ENCODE measurements around the gene SPEG. TPM values are rescaled to one million over a fixed set of nuclear protein-coding genes. Genes with fewer than 3 reads are reported as not detected.

SPEG gene
- total RNA-seq, 3 donors from 2014 or later: 0.74 to 2.1 (median 0.79) TPM

- Mint-ChIP-seq H3K4me3 (no peak overlapping the region), H3K4me1 (ENCODE audit: low read depth) (no peaks in the 10 kb centered on the region), H3K36me3 (ENCODE audit: insufficient read depth) (no peaks in the 10 kb centered on the region), H3K9me3 (no peaks in the 10 kb centered on the region), H3K27me3 (ENCODE audit: low read depth) (peaks cover 18% of the 10 kb centered on the region)
- ATAC-seq: no peak
- DNase-seq: no peak
Measured at GRCh38 chr2:219425238-219426067, 9.2 kb upstream of the SPEG start.

DNA sequence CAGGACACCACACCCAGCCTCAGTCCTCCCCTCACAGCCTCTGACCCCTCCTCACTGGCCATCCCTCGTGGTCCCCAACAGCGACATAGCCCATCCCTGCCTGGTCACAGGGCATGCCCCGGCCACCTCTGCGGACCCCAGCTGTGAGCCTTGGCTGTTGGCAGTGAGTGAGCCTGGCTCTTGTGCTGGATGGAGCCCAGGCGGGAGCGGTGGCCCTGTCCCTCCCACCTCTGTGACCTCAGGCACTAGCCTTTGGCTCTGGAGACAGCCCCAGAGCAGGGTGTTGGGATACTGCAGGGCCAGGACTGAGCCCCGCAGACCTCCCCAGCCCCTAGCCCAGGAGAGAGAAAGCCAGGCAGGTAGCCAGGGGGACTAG, 8.6 kb upstream of the SPEG start:
- no peak for DNase-seq
- H3K4me3 Mint-ChIP-seq: no peak overlapping the region
- no peaks in the 10 kb centered on the region for H3K36me3 Mint-ChIP-seq (ENCODE audit: insufficient read depth)
- peaks cover 12% of the 10 kb centered on the region for H3K27me3 Mint-ChIP-seq (ENCODE audit: low read depth)
- H3K4me1 Mint-ChIP-seq (ENCODE audit: low read depth): no peaks in the 10 kb centered on the region
- no peaks in the 10 kb centered on the region for H3K9me3 Mint-ChIP-seq
- no peak for ATAC-seq

- DNase-seq: no peak
- no peak overlapping the region for H3K4me3 Mint-ChIP-seq
Measured at GRCh38 chr2:219426534-219427136, 8.0 kb upstream of the SPEG start.

GRCh38 chr2:219428469-219428868, 6.2 kb upstream of the SPEG start:
- no peak for ATAC-seq
- no peaks in the 10 kb centered on the region for H3K9me3 Mint-ChIP-seq

More at GRCh38 chr2:219426534-219427136, 8.0 kb upstream of the SPEG start:
- Mint-ChIP-seq H3K27me3 (ENCODE audit: low read depth) (peaks cover 9% of the 10 kb centered on the region), H3K36me3 (ENCODE audit: insufficient read depth) (no peaks in the 10 kb centered on the region), H3K9me3 (no peaks in the 10 kb centered on the region), H3K4me1 (ENCODE audit: low read depth) (no peaks in the 10 kb centered on the region)
- no peak for ATAC-seq

DNA sequence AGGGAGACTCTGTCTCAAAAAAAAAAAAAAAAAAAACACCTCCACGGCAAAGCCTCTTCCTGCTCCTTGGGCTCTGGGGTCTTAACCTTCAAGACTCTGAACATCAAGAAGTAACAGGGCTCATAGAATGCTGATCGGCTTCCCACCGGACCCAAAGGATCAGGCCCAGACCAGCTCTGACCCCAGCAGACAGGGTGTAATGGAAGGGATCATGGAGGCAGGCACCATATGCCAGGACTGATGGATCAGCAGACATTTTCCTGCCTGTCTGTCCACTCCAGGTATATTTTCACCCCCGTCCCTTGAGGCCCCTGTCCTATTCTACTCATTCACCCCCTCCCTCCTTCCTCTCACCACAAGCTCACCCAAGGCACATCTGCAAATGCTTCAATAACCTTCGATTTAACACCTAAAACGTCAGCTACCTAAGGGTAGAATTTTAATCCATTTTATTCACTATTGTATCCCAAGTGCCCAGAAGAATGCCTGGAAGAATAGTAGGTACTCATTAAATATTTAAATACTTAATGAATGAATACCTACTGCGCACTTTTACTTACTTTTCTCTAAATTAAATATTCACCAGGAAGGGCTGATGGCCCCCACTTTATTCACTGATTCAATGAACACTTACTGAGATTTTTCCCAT, 4.6 kb upstream of the SPEG start:
- H3K27me3 Mint-ChIP-seq (ENCODE audit: low read depth): peaks cover 14% of the 10 kb centered on the region
- H3K4me3 Mint-ChIP-seq: no peak overlapping the region
- DNase-seq (no peak), ATAC-seq (no peak)
- no peaks in the 10 kb centered on the region for H3K36me3 Mint-ChIP-seq (ENCODE audit: insufficient read depth)
- H3K9me3 Mint-ChIP-seq: no peaks in the 10 kb centered on the region
- H3K4me1 Mint-ChIP-seq (ENCODE audit: low read depth): no peaks in the 10 kb centered on the region

More at GRCh38 chr2:219428469-219428868, 6.2 kb upstream of the SPEG start:
- no peaks in the 10 kb centered on the region for H3K36me3 Mint-ChIP-seq (ENCODE audit: insufficient read depth)
- H3K4me3 Mint-ChIP-seq: no peak overlapping the region
- H3K27me3 Mint-ChIP-seq (ENCODE audit: low read depth): peaks cover 10% of the 10 kb centered on the region
- H3K4me1 Mint-ChIP-seq (ENCODE audit: low read depth): no peaks in the 10 kb centered on the region
- no peak for DNase-seq

DNA sequence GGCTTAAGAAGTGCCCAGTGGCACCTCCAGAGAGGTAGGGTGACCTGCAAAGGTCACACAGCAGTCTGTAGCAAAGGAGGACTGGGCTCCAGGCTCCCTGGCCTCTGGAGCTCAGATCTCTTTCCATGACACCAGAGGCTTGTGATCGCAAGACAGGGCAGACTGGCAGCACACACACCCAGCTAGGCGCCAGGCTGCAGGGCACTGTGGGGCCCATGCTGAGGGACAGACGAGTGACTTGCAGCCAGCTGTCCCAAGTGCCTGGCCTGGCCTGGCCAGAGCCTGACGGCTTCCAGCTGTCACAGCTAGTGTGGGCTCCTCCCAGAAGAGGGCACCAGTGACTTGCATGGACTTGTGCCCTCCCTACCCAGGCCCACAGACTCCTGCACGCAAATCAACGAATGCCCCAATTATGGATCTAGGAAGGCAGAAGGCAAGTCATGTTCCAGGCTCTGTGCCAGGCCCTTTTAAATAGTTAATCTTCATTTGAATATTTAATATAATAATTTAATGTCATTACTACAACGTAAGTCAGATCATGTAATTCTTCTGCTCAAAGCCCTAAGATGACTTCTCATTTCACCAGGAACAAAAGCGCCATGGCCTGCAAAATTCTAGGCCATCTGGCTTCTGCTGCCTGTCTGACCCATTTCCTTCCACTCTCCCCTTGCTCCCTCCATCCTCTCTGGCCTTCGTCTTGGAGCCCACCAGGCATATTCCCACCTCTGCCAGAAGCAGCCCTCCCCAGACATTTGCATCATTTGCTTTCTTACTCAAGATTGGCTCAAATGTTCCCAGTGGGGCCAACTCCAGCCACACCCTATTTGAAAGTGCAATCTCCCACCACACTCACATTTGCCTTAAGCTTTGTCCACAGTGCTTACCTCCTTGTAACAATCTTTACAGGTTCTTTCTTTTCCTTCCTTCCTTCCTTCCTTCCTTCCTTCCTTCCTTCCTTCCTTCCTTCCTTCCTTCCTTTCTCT, 3.7 kb upstream of the SPEG start:
- no peaks in the 10 kb centered on the region for H3K4me1 Mint-ChIP-seq (ENCODE audit: low read depth)
- H3K9me3 Mint-ChIP-seq: no peaks in the 10 kb centered on the region
- peaks cover 21% of the 10 kb centered on the region for H3K27me3 Mint-ChIP-seq (ENCODE audit: low read depth)

GRCh38 chr2:219433666-219434467, 776 bp upstream of the SPEG start:
- H3K9me3 Mint-ChIP-seq: no peaks in the 10 kb centered on the region
- peak in 1 of 2 donors; percentile 49 for ATAC-seq
- no peaks in the 10 kb centered on the region for H3K36me3 Mint-ChIP-seq (ENCODE audit: insufficient read depth)
- H3K4me3 Mint-ChIP-seq: peak overlapping the region; percentile 24
- H3K27me3 Mint-ChIP-seq (ENCODE audit: low read depth): peaks cover 24% of the 10 kb centered on the region
- no peak for DNase-seq
- no peaks in the 10 kb centered on the region for H3K4me1 Mint-ChIP-seq (ENCODE audit: low read depth)

More for the DNA sequence above, 3.7 kb upstream of the SPEG start:
- Mint-ChIP-seq H3K36me3 (ENCODE audit: insufficient read depth) (no peaks in the 10 kb centered on the region), H3K4me3 (no peak overlapping the region)
- no peak for DNase-seq
- ATAC-seq: no peak

DNA sequence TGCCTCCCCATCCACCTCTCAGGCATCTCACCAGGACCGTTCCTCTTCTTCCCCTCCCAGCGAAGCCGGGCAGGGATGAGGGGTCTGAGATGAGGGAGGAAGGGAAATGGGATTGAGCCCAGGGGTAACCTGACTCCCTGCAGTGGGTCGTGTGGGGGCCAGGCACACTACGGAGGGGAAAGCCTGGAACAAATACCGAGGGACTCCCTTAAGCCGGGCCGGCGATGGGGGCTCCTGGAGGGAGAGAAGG, 250 bp upstream of the SPEG start:
- Mint-ChIP-seq H3K36me3 (ENCODE audit: insufficient read depth) (no peaks in the 10 kb centered on the region), H3K27me3 (ENCODE audit: low read depth) (peaks cover 24% of the 10 kb centered on the region), H3K4me3 (peak overlapping the region; percentile 24), H3K4me1 (ENCODE audit: low read depth) (no peaks in the 10 kb centered on the region), H3K9me3 (no peaks in the 10 kb centered on the region)
- ATAC-seq (no peak), DNase-seq (no peak)

DNA sequence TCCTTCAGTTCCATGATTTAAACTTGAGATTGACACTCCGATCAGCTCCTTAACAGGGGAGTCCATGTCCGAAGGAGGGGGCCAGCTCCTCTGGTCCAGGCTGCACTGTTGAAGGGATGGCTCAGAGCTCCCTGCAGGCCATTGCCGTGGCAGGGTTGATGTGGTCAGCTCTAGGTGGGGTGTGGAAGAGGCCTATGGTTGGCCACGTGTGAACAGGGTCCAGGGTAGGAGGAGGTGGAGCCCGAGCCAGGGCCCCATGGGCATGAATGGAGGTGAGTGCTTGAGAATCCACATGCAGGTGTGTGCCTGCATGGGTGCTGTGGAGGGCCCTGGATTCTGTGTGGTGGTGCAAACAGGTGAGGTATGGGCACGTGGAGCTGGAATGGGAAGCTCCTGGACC, 1.1 kb downstream of the SPEG start:
- Mint-ChIP-seq H3K4me3 (no peak overlapping the region), H3K36me3 (ENCODE audit: insufficient read depth) (no peaks in the 10 kb centered on the region), H3K9me3 (no peaks in the 10 kb centered on the region), H3K4me1 (ENCODE audit: low read depth) (peaks cover under 1% of the 10 kb centered on the region), H3K27me3 (ENCODE audit: low read depth) (peaks cover 31% of the 10 kb centered on the region)
- no peak for ATAC-seq
- no peak for DNase-seq

GRCh38 chr2:219436491-219436890, 1.8 kb downstream of the SPEG start:
- Mint-ChIP-seq H3K4me1 (ENCODE audit: low read depth) (peaks cover 7% of the 10 kb centered on the region), H3K36me3 (ENCODE audit: insufficient read depth) (no peaks in the 10 kb centered on the region), H3K4me3 (no peak overlapping the region), H3K9me3 (no peaks in the 10 kb centered on the region), H3K27me3 (ENCODE audit: low read depth) (peaks cover 38% of the 10 kb centered on the region)
- ATAC-seq: no peak
- DNase-seq: no peak

DNA sequence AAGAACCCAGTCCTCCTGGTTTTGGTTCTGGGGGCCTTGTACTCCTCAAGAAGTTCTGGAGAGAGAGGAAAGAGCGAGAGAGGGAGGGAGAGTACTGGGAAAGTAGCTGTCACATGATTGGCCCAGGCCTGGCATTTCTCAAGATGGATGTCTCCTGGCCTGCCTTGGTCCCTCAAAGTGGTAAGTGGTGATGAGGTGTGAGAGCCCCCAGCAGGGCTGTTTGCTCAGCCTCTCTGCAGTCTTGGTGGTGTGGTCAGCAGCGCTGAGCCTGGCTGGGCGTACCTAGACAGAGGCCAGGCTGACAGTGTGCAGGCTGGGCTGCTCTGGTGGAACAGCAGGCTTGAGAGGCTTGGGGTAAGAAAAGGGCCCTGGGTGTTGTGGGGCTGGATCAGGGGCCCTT, 2.5 kb downstream of the SPEG start:
- Mint-ChIP-seq H3K4me3 (no peak overlapping the region), H3K4me1 (ENCODE audit: low read depth) (peaks cover 8% of the 10 kb centered on the region), H3K9me3 (no peaks in the 10 kb centered on the region), H3K27me3 (ENCODE audit: low read depth) (peaks cover 38% of the 10 kb centered on the region), H3K36me3 (ENCODE audit: insufficient read depth) (no peaks in the 10 kb centered on the region)
- ATAC-seq (no peak), DNase-seq (no peak)

DNA sequence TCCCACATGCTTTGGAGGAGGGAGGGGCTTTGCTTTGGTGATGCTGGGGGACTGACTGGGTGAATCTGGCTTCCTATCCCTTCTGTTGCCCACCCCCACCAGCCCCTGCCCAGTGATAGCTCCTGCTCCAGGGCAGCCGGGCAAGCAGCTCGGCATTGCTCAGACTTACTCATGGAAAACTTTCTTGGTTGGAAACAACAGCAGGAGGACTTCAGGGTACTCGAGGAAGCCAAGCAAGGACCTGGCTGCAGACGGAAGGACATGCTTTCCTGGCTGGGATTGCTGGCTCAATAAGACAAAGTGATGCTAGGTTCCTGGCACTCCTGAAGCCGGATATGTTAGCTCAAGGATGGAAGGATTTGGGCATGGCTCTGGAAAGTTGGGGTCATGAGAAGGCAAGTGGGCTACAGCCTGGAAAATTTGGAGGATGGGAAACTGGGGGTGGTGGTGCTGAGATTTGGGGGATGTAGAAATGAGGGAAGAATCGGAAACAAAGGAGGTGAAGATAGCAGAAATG, 3.1 kb downstream of the SPEG start:
- ATAC-seq (no peak), DNase-seq (no peak)
- no peak overlapping the region for H3K4me3 Mint-ChIP-seq
- peaks cover 10% of the 10 kb centered on the region for H3K4me1 Mint-ChIP-seq (ENCODE audit: low read depth)
- peaks cover 38% of the 10 kb centered on the region for H3K27me3 Mint-ChIP-seq (ENCODE audit: low read depth)
- H3K9me3 Mint-ChIP-seq: no peaks in the 10 kb centered on the region
- H3K36me3 Mint-ChIP-seq (ENCODE audit: insufficient read depth): no peaks in the 10 kb centered on the region

- Mint-ChIP-seq H3K9me3 (no peaks in the 10 kb centered on the region), H3K36me3 (ENCODE audit: insufficient read depth) (no peaks in the 10 kb centered on the region), H3K4me1 (ENCODE audit: low read depth) (peaks cover 14% of the 10 kb centered on the region), H3K4me3 (no peak overlapping the region), H3K27me3 (ENCODE audit: low read depth) (peaks cover 35% of the 10 kb centered on the region)
- no peak for ATAC-seq
- DNase-seq: no peak
Measured at GRCh38 chr2:219438453-219438852, 3.8 kb downstream of the SPEG start.
